Muscle of back (tissue), 11 donors: Measurements from ENCODE around the gene IFIT3. TPM values are rescaled to one million over a fixed set of nuclear protein-coding genes. Genes with fewer than 3 reads are reported as not detected.
"Not testable (repeated sequence)": the region's sequence is repeated elsewhere in the genome, so short reads cannot be mapped to it uniquely, and the experiment has no call there.

Experiments
- DNase-seq, 3 donors: peaks; one replicate each; pipeline versions ENCODE4 v3.0.0 to v3.0.0-alpha.2; 2013
- polyA plus RNA-seq, 10 donors: library from polyadenylated mRNA; unstranded; fragments of 120-200 nt; gene quantifications; one replicate each; pipeline ENCODE4 v1.2.1, GENCODE V29; 2013; ENCODE audit not compliant: insufficient read length in 10 of 10

The IFIT3 gene
- polyA plus RNA-seq, 10 donors = 6.0 to 11.8 (median 8.7) TPM

DNA sequence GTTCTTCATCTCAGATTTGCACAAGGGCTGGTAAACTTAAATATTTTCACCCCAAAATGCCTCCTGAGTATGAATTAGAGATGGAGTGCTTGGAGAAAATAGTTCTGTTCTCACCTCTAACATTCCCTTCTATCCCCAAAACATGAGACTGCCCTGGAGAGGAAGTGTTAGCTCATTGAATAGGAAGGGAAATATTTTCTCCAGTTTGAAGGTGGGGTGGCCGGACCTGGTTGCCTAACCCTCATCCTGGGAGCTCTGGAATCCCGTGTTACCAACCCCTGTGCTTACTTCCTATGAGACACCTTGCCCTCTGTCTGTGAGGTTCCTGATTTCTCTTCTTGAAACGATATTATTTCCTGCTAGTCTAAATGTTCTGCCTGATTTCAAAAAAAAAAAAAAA, 25.2 kb upstream of the IFIT3 start:
- peak in 1 of 3 donors; percentile 51 for DNase-seq

DNA sequence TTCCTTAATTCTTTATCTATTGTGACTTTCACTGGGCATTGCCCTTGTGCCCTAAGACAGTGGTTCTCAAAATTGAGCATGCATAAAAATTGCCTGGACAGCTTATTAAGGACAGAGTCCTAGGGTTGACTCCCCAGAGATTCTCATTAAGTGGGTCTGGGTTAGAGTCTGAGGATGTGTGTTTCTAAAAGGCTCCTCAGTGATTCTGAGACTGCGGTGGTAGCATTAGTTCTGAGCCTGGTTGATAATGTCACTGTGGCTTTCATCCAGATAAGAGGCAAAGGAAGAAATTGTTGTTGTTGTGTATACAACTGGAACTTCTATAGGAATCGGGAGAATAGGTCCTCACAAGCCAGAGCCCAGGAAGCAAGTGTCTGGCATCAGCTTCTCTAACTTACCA, 24.6 kb upstream of the IFIT3 start:
- peak in 1 of 3 donors; percentile 17 for DNase-seq

DNA sequence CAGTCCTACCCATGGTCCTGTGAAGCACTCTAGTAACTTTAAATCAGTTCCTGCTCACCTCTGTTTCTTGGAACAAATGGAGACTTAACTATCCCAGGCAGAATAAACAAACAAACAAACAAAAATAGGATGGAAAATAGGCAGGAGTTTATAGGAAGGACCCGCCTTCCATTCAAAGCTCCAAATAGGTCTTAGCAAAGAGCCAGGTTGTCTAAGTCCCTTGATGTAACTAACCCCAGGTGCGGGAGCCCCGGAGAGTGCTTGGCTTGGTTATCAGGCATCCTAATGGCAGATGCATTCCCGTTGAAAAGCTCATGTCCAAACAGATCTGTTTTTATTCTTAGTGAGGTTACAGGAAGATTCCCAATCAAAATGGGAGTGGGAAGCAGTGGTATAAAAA, 23.8 kb upstream of the IFIT3 start:
- DNase-seq = no peak

DNA sequence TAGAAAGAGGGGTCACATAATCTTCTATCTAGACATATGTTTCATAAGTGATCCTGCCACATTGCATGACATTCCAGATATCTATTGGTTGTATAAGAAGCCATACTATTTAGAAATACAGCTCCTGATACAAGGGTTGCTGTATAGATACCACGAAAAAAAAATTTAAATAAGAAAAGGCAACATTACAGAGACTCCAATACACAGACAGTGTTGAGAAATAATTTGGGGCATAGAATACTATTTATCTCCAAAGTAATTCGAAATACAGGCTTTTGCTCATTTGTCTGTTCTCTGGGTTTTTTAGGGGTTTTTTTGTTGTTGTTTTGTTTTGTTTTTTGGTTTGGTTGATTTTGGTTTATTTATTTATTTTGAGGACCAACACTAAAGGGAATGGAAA, 23.4 kb upstream of the IFIT3 start:
- no peak for DNase-seq

DNA sequence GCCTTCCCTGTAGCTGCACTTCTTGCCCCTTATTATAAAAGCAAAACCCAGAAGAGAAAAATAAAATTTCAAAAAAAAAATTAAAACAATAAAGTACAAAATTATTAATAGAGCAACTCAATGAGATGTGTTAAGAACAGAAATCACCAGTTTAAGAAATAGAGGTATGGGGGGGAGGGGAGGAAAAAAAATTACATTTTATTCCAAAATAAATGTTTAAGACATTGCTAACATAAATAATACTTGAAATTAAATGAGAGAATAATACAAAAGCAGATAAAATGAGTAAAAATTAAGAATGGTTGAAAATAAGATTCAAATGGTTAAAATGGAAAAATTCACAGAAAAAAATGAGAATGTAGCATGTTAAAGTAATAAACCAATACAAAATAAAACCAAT, 22.9 kb upstream of the IFIT3 start:
- DNase-seq = no peak

DNA sequence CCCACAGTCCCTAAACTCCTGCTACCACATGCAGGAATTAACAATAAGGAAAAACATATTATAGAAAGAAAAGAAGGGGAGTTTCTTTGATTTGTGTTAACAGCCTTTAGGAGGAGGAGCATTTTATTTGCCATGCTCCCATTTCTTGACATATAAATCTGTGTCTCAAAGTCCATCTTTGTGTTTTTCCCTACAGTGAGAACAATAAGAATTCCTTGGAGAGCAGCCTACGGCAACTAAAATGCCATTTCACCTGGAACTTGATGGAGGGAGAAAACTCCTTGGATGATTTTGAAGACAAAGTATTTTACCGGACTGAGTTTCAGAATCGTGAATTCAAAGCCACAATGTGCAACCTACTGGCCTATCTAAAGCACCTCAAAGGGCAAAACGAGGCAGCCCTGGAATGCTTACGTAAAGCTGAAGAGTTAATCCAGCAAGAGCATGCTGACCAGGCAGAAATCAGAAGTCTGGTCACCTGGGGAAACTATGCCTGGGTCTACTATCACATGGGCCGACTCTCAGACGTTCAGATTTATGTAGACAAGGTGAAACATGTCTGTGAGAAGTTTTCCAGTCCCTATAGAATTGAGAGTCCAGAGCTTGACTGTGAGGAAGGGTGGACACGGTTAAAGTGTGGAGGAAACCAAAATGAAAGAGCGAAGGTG, 21.9 kb upstream of the IFIT3 start:
- DNase-seq = no peak

DNA sequence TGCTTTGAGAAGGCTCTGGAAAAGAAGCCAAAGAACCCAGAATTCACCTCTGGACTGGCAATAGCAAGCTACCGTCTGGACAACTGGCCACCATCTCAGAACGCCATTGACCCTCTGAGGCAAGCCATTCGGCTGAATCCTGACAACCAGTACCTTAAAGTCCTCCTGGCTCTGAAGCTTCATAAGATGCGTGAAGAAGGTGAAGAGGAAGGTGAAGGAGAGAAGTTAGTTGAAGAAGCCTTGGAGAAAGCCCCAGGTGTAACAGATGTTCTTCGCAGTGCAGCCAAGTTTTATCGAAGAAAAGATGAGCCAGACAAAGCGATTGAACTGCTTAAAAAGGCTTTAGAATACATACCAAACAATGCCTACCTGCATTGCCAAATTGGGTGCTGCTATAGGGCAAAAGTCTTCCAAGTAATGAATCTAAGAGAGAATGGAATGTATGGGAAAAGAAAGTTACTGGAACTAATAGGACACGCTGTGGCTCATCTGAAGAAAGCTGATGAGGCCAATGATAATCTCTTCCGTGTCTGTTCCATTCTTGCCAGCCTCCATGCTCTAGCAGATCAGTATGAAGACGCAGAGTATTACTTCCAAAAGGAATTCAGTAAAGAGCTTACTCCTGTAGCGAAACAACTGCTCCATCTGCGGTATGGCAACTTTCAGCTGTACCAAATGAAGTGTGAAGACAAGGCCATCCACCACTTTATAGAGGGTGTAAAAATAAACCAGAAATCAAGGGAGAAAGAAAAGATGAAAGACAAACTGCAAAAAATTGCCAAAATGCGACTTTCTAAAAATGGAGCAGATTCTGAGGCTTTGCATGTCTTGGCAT, 21.1 kb upstream of the IFIT3 start:
- DNase-seq = no peak

DNA sequence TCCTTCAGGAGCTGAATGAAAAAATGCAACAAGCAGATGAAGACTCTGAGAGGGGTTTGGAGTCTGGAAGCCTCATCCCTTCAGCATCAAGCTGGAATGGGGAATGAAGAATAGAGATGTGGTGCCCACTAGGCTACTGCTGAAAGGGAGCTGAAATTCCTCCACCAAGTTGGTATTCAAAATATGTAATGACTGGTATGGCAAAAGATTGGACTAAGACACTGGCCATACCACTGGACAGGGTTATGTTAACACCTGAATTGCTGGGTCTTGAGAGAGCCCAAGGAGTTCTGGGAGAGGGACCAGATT, 20.6 kb upstream of the IFIT3 start:
- no peak for DNase-seq

DNA sequence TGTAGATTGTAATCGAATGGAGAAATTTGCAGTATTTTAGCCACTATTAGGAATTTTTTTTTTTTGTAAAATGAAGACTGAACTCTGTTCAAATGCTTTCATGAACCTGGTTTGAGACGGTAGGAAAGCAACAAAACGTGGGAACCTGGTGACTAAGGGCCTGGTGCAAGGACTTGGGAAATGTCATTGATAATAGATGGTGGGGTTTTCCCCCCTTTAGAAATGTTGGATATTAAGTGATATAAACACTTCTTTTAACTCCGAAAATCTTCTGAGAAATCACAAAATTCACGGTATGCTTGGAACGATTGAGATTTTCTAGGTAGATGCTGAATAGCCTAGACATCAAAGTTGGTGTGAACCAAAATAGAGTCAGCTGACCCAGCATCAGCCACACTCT, 19.5 kb upstream of the IFIT3 start:
- no peak for DNase-seq

DNA sequence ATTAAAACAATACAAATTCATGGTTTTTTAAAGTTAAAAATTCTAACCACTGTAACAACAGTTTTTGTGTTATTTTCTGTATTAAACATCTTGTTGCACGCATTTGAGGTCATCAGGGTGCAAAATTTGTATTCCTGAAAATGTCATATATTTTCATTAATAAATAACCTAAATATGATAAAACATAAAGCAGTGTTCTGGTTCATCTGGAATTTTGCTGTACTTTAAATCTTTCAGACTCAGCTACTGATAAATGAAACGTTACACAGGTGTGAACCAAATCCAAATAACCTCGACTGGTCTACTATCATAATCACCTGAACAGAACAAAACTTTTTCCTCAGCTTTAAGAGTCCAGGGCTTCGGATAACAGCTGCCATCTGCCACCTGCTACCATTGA, 19.1 kb upstream of the IFIT3 start:
- no peak for DNase-seq

DNA sequence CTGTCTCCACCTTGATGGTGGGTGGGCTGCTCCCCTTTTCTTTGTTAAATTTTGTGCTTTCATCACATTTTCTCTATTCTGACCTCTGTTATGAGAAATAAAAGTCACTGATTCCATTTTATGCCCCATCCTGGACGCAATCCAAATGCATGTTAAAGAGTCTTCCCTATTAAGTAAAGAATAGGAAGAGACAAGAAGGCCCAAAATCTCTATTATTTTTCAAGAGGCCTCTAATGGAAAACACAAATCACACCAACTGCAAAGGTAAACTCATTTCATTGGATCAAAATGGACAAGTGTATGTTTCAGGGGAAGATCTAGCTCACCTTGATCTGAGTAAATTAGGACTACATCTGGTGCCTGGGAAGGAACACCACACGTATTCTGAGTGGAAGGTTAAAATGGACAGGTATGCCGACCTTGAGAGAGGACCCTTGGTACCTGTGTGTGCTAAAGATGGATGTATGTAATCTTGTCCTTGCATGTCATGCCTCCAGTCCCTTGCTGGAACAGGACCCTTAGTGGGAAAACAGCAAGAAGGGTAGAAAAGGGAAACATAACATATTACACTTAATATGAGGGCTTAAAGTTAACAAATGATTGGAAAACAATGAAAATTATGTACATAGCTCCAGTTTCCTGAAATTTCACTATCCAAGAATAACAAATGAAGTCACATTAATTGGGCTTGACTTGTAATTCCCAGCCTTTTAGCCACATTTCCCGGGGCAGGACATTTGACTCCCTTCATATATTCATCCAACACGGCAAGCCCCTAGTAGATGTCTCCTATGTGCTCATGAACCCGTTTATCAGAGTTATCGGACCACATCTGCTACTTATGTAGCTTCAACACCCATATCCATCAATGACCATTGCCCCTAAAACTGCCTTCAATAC, 18.4 kb upstream of the IFIT3 start:
- DNase-seq = no peak

DNA sequence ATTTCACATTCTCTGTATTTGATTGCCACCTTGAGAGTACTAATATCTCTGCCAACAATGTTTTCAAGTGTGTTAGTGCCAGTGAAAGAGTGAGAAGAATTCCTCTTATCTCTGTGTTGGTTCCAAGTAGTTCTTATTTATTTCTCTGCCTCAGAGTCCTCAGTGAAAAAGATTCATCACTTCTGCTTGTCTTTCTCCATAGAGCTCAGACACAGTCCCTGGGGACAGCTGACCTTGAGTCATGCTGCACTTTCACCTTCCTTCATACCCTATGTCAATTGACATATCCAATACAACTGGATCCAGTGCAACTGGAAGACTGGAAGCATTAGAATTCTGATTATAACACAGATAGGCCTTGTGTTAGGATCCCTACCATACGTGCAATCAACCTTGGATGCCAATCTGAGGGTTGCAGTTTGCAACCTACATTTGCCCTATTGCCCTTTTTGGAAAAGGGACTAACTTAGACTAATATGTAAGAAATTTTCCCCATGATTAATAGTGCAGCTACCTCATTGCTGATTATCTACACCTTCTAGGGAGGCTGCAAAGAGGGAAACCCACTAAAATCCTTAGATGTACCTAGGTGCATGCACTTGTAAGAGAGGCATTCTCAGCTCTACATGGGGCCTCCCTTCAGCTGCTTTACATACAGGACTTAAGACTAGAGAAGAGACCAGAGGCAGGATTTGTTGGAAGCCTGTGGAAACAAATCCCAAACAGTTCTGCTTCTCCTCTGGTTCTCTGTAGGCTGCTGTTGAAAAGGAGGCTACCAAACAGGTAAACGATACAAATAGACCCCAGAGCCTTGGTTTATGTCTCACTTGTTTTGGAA, 17.5 kb upstream of the IFIT3 start:
- DNase-seq = no peak

DNA sequence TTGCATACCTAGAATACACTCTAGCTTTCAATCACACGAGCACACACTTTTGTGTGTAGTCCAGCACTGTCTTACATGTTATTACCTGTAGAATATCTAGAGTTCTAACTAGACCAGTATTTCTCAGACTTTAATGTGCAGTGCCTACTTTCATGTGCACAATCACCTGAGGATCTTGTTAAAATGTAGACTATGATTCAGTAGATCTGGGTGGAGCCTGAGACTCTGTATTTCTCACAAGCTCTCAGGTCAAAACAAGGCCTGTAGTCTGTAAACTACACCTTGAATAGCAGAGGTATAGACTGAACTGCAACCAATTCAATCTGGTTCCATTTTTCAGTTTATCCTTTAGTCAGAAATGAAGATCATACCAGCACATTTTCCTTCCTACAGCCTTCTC, 14.8 kb upstream of the IFIT3 start:
- DNase-seq = no peak

DNA sequence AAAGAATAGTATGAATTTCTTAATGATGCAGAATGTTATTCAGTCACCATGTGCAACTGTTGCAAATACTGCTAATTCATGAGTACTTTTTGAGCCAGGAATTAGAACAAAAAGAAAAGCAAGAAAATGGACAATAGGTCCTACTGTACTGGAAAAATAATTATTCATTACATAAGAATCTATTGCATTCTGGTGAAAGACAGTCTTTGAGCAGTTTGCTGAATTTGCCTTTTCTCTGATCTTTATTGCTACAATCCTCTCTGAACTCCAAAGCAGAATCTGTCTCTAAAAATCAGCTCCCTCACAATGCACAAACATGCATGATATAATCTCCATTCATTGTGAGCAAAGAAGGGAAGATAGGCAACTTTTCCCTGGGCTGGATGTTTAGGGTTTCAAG, 13.1 kb upstream of the IFIT3 start:
- no peak for DNase-seq

DNA sequence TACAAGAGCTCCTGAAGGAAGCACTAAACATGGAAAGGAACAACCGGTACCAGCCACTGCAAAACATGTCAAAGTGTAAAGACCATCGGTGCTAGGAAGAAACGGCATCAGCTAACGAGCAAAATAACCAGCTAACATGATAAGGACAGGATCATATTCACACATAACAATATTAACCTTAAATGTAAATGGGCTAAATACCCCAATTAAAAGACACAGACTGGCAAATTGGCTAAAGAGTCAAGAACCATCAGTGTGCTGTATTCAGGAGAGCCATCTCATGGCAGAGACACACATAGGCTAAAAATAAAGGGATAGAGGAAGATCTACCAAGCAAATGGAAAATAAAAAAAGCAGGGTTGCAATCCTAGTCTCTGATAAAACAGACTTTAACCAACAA, 9.8 kb upstream of the IFIT3 start:
- not testable (repeated sequence) for DNase-seq

DNA sequence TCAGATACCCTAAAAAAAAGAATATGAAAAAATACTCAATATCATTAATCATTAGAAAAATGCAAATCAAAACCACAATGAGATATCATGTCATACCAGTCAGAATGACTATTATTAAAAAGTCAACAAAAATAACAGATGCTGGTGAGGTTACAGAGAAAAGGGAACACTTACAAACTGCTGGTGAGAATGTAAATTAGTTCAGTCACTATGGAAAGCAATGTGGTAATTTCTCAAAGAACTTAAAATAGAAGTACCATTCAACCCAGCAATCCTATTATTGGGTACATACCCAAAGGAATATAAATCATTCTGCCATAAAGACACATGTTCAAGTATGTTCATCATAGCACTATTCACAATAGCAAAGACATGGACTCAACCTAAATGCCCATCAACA, 2.7 kb upstream of the IFIT3 start:
- DNase-seq = not testable (repeated sequence)

DNA sequence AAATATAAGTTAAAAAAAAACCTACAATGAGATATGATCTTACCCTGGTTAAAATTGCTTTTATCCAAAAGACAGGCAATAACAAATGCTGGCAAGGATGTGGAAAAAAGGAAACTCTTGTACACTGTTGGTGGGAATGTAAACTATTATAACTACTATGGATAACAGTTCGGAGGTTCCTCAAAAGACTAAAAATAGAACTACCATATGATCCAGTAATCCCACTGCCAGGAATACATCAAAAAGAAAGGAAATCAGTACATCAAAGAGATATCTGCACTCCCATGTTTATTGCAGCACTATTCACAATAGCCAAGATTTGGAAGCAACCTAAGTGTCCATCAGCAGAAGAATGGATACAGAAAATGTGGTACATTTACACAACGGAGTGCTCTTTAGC, 1.9 kb upstream of the IFIT3 start:
- DNase-seq = not testable (repeated sequence)

DNA sequence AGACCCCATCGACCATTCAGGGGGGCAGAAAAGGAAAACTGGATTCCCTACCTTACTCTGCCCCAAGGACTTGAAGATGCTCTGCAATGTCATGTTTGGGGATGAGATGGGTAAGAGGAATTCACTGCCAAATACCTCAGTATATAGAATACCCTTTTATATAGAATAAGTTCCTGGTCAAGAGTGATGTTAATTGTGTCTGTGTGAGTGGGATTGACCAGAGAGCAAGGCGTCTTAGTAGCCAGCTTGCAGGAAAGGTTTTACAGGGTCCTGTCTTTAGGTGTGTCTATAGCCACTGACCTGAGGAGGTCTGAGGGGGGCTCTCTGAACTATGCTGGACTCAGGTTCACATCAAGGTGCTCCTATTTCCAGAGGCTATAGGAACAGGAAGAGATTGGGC, 1.4 kb downstream of the IFIT3 start:
- DNase-seq = no peak

DNA sequence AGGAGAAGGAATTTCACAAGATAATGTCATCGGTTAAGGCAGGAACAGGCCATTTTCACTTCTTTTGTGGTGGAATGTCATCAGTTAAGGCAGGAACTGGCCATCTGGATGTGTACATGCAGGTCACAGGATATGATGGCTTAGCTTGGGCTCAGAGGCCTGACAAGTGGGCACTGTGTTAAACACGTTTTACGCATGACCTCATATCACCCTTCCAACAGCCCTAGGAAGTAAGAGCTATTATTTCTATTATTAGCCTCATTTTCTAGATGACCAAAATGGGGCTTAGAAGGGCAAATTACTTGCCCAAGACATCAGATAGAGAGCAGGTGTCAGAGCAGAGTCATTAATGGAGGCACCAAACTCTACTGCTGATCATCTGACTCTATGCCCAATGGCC, 2.2 kb downstream of the IFIT3 start:
- not testable (repeated sequence) for DNase-seq

DNA sequence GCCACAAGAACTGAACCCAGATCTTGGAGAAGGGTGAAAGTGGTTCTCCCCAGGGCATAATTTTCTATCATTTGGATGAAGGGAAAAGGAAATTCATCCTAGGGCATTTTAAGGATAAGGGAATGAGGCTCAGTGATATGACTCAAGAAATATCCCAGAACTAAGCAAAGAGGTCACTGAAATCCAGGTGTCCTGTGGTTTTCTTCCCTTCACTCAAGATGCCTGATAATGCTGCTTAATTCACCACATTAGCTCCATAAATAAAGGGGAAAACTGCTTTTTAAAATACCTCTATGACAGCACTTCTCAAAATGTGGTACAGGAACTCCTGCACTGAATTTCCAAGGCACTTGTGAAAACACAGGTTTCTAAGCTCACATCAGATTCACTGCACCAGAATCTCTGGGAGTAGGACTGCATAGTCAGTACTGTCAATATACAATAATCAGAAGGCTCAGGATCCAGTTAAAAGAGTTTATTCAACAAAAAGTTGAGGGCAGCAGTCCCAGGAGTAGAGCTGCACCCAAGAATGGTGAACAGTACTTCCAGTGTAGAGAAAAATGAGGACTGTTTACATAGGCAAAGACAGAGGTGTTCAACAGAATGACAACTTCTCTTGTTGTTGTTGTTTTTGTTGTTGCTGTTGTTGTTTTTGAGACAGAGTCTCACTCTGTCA, 2.9 kb downstream of the IFIT3 start:
- DNase-seq = no peak

DNA sequence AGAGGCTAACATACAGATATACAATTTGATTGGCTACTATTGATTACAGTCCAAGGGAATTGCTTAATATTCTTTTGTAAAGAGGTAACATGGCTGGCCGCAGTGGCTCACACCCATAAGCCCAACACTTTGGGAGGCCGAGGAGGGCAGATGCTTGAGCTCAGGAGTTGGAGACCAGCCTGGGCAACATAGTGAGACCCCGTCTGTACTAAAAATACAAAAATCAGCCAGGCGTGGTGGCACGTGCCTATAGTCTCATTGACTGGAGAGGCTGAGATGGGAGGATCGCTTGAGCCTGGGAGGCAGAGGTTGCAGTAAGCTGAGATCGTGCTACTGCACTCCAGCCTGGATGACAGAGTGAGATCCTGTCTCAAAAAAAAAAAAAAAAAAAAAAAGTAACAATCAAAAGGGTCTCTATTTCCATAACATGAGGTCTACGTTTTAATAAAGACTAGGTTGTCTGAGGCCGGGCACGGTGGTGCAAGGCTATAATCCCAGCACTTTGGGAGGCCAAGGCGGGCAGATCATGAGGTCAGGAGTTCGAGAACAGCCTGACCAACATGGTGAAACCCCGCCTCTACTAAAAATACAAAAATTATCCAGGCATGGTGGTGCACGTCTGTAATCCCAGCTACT, 3.8 kb downstream of the IFIT3 start:
- DNase-seq = not testable (repeated sequence)
